Ammon's horn (tissue), 1 donor: ENCODE data around the gene ASPA.
"Not testable (repeated sequence)": the region's sequence is repeated elsewhere in the genome, so short reads cannot be mapped to it uniquely, and the experiment has no call there.

Experiments used
- DNase-seq: peaks from one replicate; pipeline ENCODE4 v3.0.0-alpha.2; 2016; ENCODE audit warnings: low spot score

ASPA gene

GRCh38 chr17:3507869-3508268, 32.1 kb downstream of the ASPA start:
- no peak for DNase-seq

GRCh38 chr17:3510090-3510489, 34.3 kb downstream of the ASPA start:
- DNase-seq, result no peak

GRCh38 chr17:3511852-3512504, 36.2 kb downstream of the ASPA start:
- no peak for DNase-seq

- DNase-seq, result peak; percentile 94
These were observed 36.8 kb downstream of the ASPA start for GRCh38 chr17:3512505-3513171.

- no peak for DNase-seq
These were observed 37.7 kb downstream of the ASPA start for GRCh38 chr17:3513305-3514035.

- DNase-seq, result not testable (repeated sequence)
These were observed 38.4 kb downstream of the ASPA start for GRCh38 chr17:3514167-3514566.

- no peak for DNase-seq
These were observed 39.1 kb downstream of the ASPA start for GRCh38 chr17:3514873-3515272.

- DNase-seq, result not testable (repeated sequence)
These were observed 43.7 kb downstream of the ASPA start for GRCh38 chr17:3519472-3519871.

GRCh38 chr17:3524024-3524423, 48.2 kb downstream of the ASPA start:
- DNase-seq, result no peak

GRCh38 chr17:3526491-3526890, 50.7 kb downstream of the ASPA start:
- no peak for DNase-seq

- DNase-seq, result no peak
These were observed 51.2 kb downstream of the ASPA start for GRCh38 chr17:3526971-3527370.

GRCh38 chr17:3527468-3527867, 51.7 kb downstream of the ASPA start:
- DNase-seq, result no peak

GRCh38 chr17:3527896-3528295, 52.1 kb downstream of the ASPA start:
- no peak for DNase-seq

- DNase-seq, result no peak
These were observed 52.6 kb downstream of the ASPA start for GRCh38 chr17:3528403-3528851.

GRCh38 chr17:3528880-3529511, 53.2 kb downstream of the ASPA start:
- DNase-seq, result peak; percentile 47

- peak; percentile 83 for DNase-seq
These were observed 54.3 kb downstream of the ASPA start for GRCh38 chr17:3529817-3530741.

- DNase-seq, result peak; percentile 97
These were observed 55.7 kb downstream of the ASPA start for GRCh38 chr17:3531266-3532101.

GRCh38 chr17:3532106-3532858, 56.5 kb downstream of the ASPA start:
- no peak for DNase-seq

GRCh38 chr17:3532859-3533142, 57.0 kb downstream of the ASPA start:
- no peak for DNase-seq

- no peak for DNase-seq
These were observed 58.0 kb downstream of the ASPA start for GRCh38 chr17:3533752-3534151.
